A549 (cell line): Measurements from ENCODE around the gene NMT1. TPM values are rescaled to one million over a fixed set of nuclear protein-coding genes. Genes with fewer than 3 reads are reported as not detected.

Source experiments
- BHLHE40 ChIP-seq: IDR thresholded peaks from 2 replicates; pipeline ENCODE4 v1.6.1; 2012; ENCODE audit warnings: low read depth, low read length, inconsistent platforms
- CBX2 ChIP-seq: fragments of 200-600 bp; sonication (generic); IDR thresholded peaks from 2 replicates; pipeline ENCODE4 v1.6.1; 2016; ENCODE audit warnings: low read depth, mild to moderate bottlenecking, borderline replicate concordance
- CEBPB ChIP-seq, 2 experiments: fragments of >200 bp in 1 of 2; sonication (Bioruptor Twin) in 1 of 2; formaldehyde crosslinking in 1 of 2; IDR thresholded peaks; 2 replicates each; pipeline ENCODE4 v1.6.1; 2012 to 2016
- CHD2 ChIP-seq: fragments of 150-350 bp; IDR thresholded peaks from 2 replicates; pipeline ENCODE4 v1.6.1; 2014; ENCODE audit warnings: low read length; ENCODE audit not compliant: partially characterized antibody
- EP300 ChIP-seq, 2 experiments: fragments of >200 bp; sonication (Bioruptor Twin); formaldehyde crosslinking; IDR thresholded peaks; 2 replicates in 1 of 2; 3 replicates in 1 of 2; pipeline ENCODE4 v1.6.1; 2016 to 2017
- FOSB ChIP-seq: fragments of 250-450 bp; sonication (Bioruptor Pico); IDR thresholded peaks from 2 replicates; pipeline ENCODE4 v1.5.0; 2020; ENCODE audit warnings: mild to moderate bottlenecking, moderate library complexity
- GATA3 ChIP-seq: IDR thresholded peaks from 2 replicates; pipeline ENCODE4 v1.6.1; 2012; ENCODE audit warnings: borderline replicate concordance
- HEYL ChIP-seq: fragments of 250-450 bp; sonication (Bioruptor Pico); IDR thresholded peaks from 2 replicates; pipeline ENCODE4 v1.8.0; 2021; ENCODE audit warnings: mild to moderate bottlenecking, moderate library complexity
- HOXA7 ChIP-seq: fragments of 250-450 bp; sonication (Bioruptor Pico); IDR thresholded peaks from 2 replicates; pipeline ENCODE4 v1.5.0; 2020; ENCODE audit warnings: mild to moderate bottlenecking, moderate library complexity
- KDM5A ChIP-seq: fragments of 200-600 bp; sonication (generic); IDR thresholded peaks from 2 replicates; pipeline ENCODE4 v1.6.1; 2016; ENCODE audit warnings: antibody characterized with exemption, mild to moderate bottlenecking
- MAZ ChIP-seq: fragments of 150-350 bp; IDR thresholded peaks from 2 replicates; pipeline ENCODE4 v1.6.1; 2014; ENCODE audit warnings: antibody characterized with exemption, low read depth, low read length, borderline replicate concordance
- NFE2L2 ChIP-seq: fragments of 150-350 bp; conservative IDR thresholded peaks from 2 replicates; pipeline ENCODE4 v1.6.1; 2014; ENCODE audit warnings: low read length
- NPAS2 ChIP-seq: fragments of 250-450 bp; sonication (Bioruptor Pico); IDR thresholded peaks from 2 replicates; pipeline ENCODE4 v1.8.0; 2022; ENCODE audit warnings: mild to moderate bottlenecking, moderate library complexity, borderline replicate concordance
- NR3C1 ChIP-seq: fragments of >200 bp; sonication (Bioruptor Twin); formaldehyde crosslinking; IDR thresholded peaks from 3 replicates; pipeline ENCODE4 v1.6.1; 2017
- POLR2A ChIP-seq: IDR thresholded peaks from 2 replicates; pipeline ENCODE4 v1.6.1; 2012; ENCODE audit warnings: mild to moderate bottlenecking, low read length
- RAD21 ChIP-seq, 2 experiments: fragments of >200 bp in 1 of 2; sonication (Bioruptor Twin) in 1 of 2; formaldehyde crosslinking in 1 of 2; IDR thresholded peaks in 1 of 2; conservative IDR thresholded peaks in 1 of 2; 2 replicates in 1 of 2; 3 replicates in 1 of 2; pipeline ENCODE4 v1.6.1; 2012 to 2018; ENCODE audit warnings: inconsistent platforms in 1 of 2
- RCOR1 ChIP-seq: fragments of 150-350 bp; IDR thresholded peaks from 2 replicates; pipeline ENCODE4 v1.6.1; 2014; ENCODE audit warnings: antibody characterized with exemption, low read length, low read depth
- RFX5 ChIP-seq: fragments of 450-650 bp; IDR thresholded peaks from 2 replicates; pipeline ENCODE4 v1.7.1; 2014; ENCODE audit warnings: antibody characterized with exemption, mild to moderate bottlenecking, moderate library complexity
- RNF2 ChIP-seq: fragments of 200-600 bp; sonication (generic); IDR thresholded peaks from 2 replicates; pipeline ENCODE4 v1.6.1; 2016; ENCODE audit warnings: low read depth, mild to moderate bottlenecking, antibody characterized with exemption, moderate library complexity, borderline replicate concordance
- TFCP2L1 ChIP-seq: fragments of 250-450 bp; sonication (Bioruptor Pico); IDR thresholded peaks from 2 replicates; pipeline ENCODE4 v1.5.0; 2021; ENCODE audit warnings: mild to moderate bottlenecking
- TP53 ChIP-seq: fragments of 250-450 bp; sonication (Bioruptor Pico); IDR thresholded peaks from 2 replicates; pipeline ENCODE4 v1.5.0; 2021; ENCODE audit warnings: mild to moderate bottlenecking, moderate library complexity
- ZC3H11A ChIP-seq: fragments of 450-650 bp; IDR thresholded peaks from 2 replicates; pipeline ENCODE4 v1.6.1; 2014; ENCODE audit warnings: antibody characterized with exemption, mild to moderate bottlenecking
- ZFP36 ChIP-seq: fragments of 450-650 bp; IDR thresholded peaks from 2 replicates; pipeline ENCODE4 v1.6.1; 2014; ENCODE audit warnings: borderline replicate concordance; ENCODE audit not compliant: partially characterized antibody
- ZNF302 ChIP-seq: fragments of 250-450 bp; sonication (Bioruptor Pico); IDR thresholded peaks from 2 replicates; pipeline ENCODE4 v1.9.0; 2021; ENCODE audit warnings: inconsistent platforms, mild to moderate bottlenecking, moderate library complexity
- polyA plus RNA-seq, 4 experiments: library from polyadenylated mRNA; depleted of rRNA in 3 of 4; stranded (reverse); fragments of >200 nt; fragmentation: RNase III in 1 of 4; extraction: RNeasy Plus Mini Kit Qiagen cat#74134 plus additional on column Dnase treatment in 1 of 4; gene quantifications; 2 replicates in 3 of 4; 3 replicates in 1 of 4; pipeline ENCODE4 v1.2.3, GENCODE V29; 2011 to 2017
- TF ChIP-seq, protein P1 (sequence below): fragments of 200-600 bp; sonication (generic); IDR thresholded peaks from 2 replicates; pipeline ENCODE4 v1.6.1; 2016; ENCODE audit warnings: antibody characterized with exemption, mild to moderate bottlenecking, moderate library complexity
- TF ChIP-seq, protein P2 (sequence below): fragments of >200 bp; sonication (Bioruptor Twin); formaldehyde crosslinking; IDR thresholded peaks from 3 replicates; pipeline ENCODE4 v1.6.1; 2016
- TF ChIP-seq, protein P3 (sequence below): IDR thresholded peaks from 2 replicates; pipeline ENCODE4 v1.6.1; 2012
- TF ChIP-seq, protein P4 (sequence below): IDR thresholded peaks from 2 replicates; pipeline ENCODE4 v1.6.1; 2012
- TF ChIP-seq, protein P5 (sequence below): fragments of 250-450 bp; sonication (Bioruptor Pico); IDR thresholded peaks from 2 replicates; pipeline ENCODE4 v1.5.0; 2020; ENCODE audit warnings: low read depth, mild to moderate bottlenecking, moderate library complexity
- TF ChIP-seq, protein P6 (sequence below): IDR thresholded peaks from 2 replicates; pipeline ENCODE4 v1.6.1; 2012; ENCODE audit warnings: low read depth, borderline replicate concordance
- TF ChIP-seq, protein P7 (sequence below): fragments of 250-450 bp; sonication (Bioruptor Pico); IDR thresholded peaks from 2 replicates; pipeline ENCODE4 v1.5.0; 2021; ENCODE audit warnings: mild to moderate bottlenecking, moderate library complexity, borderline replicate concordance

The NMT1 gene
- polyA plus RNA-seq, 2 of the 4 experiments (the other 2 are of a cell fraction), result 82.9 to 270 TPM

DNA sequence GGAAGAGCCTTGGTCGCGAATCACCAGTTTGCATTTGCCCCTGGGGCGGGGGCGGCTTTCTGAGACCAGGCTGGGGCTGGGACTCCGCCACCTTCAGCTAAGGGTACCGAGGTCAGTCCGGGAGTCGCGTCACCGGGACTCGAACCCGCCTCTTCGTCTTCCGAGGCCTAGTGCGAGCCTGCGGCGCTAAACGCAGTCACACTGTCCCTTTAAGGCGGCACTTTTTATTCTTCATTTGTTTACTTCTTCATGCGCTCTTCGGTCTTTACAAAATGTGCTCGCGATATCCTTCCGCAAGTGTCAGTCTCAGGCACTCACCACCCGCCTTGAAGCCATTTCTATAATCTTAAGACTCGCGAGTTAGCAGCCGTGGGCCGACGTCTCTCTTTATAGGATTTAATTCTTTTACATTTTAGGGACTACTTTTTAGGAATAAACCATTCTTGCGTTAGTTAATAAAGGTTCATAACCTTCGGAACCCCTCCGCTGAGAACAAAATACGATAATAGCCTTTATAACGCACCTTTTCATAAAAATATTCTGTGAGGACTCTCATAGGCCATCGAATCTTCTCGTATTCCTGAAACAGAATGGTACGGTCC lies 86.6 kb downstream of the NMT1 start (continued):
- TF ChIP-seq, protein P1, sequence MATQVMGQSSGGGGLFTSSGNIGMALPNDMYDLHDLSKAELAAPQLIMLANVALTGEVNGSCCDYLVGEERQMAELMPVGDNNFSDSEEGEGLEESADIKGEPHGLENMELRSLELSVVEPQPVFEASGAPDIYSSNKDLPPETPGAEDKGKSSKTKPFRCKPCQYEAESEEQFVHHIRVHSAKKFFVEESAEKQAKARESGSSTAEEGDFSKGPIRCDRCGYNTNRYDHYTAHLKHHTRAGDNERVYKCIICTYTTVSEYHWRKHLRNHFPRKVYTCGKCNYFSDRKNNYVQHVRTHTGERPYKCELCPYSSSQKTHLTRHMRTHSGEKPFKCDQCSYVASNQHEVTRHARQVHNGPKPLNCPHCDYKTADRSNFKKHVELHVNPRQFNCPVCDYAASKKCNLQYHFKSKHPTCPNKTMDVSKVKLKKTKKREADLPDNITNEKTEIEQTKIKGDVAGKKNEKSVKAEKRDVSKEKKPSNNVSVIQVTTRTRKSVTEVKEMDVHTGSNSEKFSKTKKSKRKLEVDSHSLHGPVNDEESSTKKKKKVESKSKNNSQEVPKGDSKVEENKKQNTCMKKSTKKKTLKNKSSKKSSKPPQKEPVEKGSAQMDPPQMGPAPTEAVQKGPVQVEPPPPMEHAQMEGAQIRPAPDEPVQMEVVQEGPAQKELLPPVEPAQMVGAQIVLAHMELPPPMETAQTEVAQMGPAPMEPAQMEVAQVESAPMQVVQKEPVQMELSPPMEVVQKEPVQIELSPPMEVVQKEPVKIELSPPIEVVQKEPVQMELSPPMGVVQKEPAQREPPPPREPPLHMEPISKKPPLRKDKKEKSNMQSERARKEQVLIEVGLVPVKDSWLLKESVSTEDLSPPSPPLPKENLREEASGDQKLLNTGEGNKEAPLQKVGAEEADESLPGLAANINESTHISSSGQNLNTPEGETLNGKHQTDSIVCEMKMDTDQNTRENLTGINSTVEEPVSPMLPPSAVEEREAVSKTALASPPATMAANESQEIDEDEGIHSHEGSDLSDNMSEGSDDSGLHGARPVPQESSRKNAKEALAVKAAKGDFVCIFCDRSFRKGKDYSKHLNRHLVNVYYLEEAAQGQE, result peak; percentile 16; the same call in 1 of the 2 replicates
- TF ChIP-seq RNF2 (no peak), EP300 (IDR thresholded peaks at IDR 0.05) (no peak), CEBPB (IDR thresholded peaks at IDR 0.05) (peak in 1 of 2 experiments; percentile 70; a peak in 1 of 4 replicates), RAD21 (conservative IDR thresholded peaks at IDR 0.05 in 1 of 2, IDR thresholded peaks at IDR 0.05 in 1 of 2) (0 out of 5 replicates have a peak, but pooled peaks of 1 of the 2 experiments have one; percentile 21), HEYL (no peak), RCOR1 (no peak), GATA3 (peak; percentile 88), HOXA7 (CRISPR knock-in tag) (peak; percentile 97), ZFP36 (no peak), MAZ (peak; percentile 48; the same call in 1 of the 2 replicates), NPAS2 (no peak), ZC3H11A (no peak), CBX2 (no peak), TFCP2L1 (CRISPR knock-in tag) (0 out of 2 replicates have a peak, but pooled peaks have one; percentile 15), RFX5 (no peak; the same call in 1 of the 2 replicates), TP53 (CRISPR knock-in tag) (peak; percentile 90), FOSB (CRISPR knock-in tag) (peak; percentile 97), POLR2A (no peak), KDM5A (no peak), BHLHE40 (peak; percentile 92), ZNF302 (CRISPR knock-in tag) (no peak), NFE2L2 (no peak), NR3C1 (no peak), CHD2 (peak; percentile 87)
- TF ChIP-seq, protein P2, sequence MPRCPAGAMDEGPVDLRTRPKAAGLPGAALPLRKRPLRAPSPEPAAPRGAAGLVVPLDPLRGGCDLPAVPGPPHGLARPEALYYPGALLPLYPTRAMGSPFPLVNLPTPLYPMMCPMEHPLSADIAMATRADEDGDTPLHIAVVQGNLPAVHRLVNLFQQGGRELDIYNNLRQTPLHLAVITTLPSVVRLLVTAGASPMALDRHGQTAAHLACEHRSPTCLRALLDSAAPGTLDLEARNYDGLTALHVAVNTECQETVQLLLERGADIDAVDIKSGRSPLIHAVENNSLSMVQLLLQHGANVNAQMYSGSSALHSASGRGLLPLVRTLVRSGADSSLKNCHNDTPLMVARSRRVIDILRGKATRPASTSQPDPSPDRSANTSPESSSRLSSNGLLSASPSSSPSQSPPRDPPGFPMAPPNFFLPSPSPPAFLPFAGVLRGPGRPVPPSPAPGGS, result 0 out of 3 replicates have a peak, but pooled peaks have one; percentile 2
- TF ChIP-seq, protein P3, sequence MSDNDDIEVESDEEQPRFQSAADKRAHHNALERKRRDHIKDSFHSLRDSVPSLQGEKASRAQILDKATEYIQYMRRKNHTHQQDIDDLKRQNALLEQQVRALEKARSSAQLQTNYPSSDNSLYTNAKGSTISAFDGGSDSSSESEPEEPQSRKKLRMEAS, result peak; percentile 99
- TF ChIP-seq, protein P4, sequence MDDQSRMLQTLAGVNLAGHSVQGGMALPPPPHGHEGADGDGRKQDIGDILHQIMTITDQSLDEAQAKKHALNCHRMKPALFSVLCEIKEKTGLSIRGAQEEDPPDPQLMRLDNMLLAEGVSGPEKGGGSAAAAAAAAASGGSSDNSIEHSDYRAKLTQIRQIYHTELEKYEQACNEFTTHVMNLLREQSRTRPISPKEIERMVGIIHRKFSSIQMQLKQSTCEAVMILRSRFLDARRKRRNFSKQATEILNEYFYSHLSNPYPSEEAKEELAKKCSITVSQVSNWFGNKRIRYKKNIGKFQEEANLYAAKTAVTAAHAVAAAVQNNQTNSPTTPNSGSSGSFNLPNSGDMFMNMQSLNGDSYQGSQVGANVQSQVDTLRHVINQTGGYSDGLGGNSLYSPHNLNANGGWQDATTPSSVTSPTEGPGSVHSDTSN, result peak; percentile 98
- TF ChIP-seq, protein P5, sequence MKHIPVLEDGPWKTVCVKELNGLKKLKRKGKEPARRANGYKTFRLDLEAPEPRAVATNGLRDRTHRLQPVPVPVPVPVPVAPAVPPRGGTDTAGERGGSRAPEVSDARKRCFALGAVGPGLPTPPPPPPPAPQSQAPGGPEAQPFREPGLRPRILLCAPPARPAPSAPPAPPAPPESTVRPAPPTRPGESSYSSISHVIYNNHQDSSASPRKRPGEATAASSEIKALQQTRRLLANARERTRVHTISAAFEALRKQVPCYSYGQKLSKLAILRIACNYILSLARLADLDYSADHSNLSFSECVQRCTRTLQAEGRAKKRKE (CRISPR knock-in tag), result 0 out of 2 replicates have a peak, but pooled peaks have one; percentile 66
- TF ChIP-seq, protein P6, sequence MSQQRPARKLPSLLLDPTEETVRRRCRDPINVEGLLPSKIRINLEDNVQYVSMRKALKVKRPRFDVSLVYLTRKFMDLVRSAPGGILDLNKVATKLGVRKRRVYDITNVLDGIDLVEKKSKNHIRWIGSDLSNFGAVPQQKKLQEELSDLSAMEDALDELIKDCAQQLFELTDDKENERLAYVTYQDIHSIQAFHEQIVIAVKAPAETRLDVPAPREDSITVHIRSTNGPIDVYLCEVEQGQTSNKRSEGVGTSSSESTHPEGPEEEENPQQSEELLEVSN, result 0 out of 2 replicates have a peak, but pooled peaks have one; percentile 44
- TF ChIP-seq, protein P7, sequence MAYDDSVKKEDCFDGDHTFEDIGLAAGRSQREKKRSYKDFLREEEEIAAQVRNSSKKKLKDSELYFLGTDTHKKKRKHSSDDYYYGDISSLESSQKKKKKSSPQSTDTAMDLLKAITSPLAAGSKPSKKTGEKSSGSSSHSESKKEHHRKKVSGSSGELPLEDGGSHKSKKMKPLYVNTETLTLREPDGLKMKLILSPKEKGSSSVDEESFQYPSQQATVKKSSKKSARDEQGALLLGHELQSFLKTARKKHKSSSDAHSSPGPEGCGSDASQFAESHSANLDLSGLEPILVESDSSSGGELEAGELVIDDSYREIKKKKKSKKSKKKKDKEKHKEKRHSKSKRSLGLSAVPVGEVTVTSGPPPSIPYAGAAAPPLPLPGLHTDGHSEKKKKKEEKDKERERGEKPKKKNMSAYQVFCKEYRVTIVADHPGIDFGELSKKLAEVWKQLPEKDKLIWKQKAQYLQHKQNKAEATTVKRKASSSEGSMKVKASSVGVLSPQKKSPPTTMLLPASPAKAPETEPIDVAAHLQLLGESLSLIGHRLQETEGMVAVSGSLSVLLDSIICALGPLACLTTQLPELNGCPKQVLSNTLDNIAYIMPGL (CRISPR knock-in tag), result peak; percentile 99
